Muscle layer of duodenum (tissue), 2 donors: ENCODE results near the gene MRGPRF.

Experiments used
- H3K27ac ChIP-seq: one replicate; pipeline ENCODE4 v1.7.0; 2013; ENCODE audit warnings: mild to moderate bottlenecking, low read length
- H3K27me3 ChIP-seq: one replicate; pipeline ENCODE4 v1.7.0; 2013; ENCODE audit warnings: low read depth, mild to moderate bottlenecking, control low read depth, low read length
- H3K36me3 ChIP-seq, 2 donors: one replicate each; pipeline ENCODE4 v1.7.0; 2013; ENCODE audit warnings: low read length in 2 of 2, control low read depth in 1 of 2, mild to moderate bottlenecking in 1 of 2; ENCODE audit not compliant: insufficient read depth in 2 of 2, control insufficient read depth in 1 of 2
- H3K4me1 ChIP-seq, 2 donors: one replicate each; pipeline ENCODE4 v1.7.0; 2013; ENCODE audit warnings: low read length in 2 of 2, mild to moderate bottlenecking in 2 of 2, control low read depth in 1 of 2, moderate library complexity in 1 of 2; ENCODE audit not compliant: insufficient read depth in 2 of 2, control insufficient read depth in 1 of 2
- H3K4me3 ChIP-seq, 2 donors: one replicate each; pipeline ENCODE4 v1.7.0; 2013; ENCODE audit warnings: low read length in 2 of 2, low read depth in 1 of 2, mild to moderate bottlenecking in 1 of 2
- H3K9me3 ChIP-seq, 2 donors: one replicate each; pipeline ENCODE4 v1.7.0; 2013; ENCODE audit warnings: low read length in 2 of 2, control low read depth in 1 of 2, mild to moderate bottlenecking in 1 of 2; ENCODE audit not compliant: control insufficient read depth in 1 of 2
- donor health status: healthy.

The MRGPRF gene

GRCh38 chr11:68954836-68955606, 58.0 kb downstream of the MRGPRF start:
- Histone ChIP-seq H3K9me3 (peaks cover 0 to 6% of the 10 kb centered on the region in 2 donors), H3K27me3 (no peaks in the 10 kb centered on the region), H3K4me1 (peaks cover 0 to 18% of the 10 kb centered on the region in 2 donors), H3K36me3 (no peaks in the 10 kb centered on the region), H3K4me3 (peak overlapping the region in 1 of 2 donors; percentile 32), H3K27ac (no peak overlapping the region)
